HepG2 (cell line): ENCODE measurements around the gene STK38L. TPM values are rescaled to one million over a fixed set of nuclear protein-coding genes. Genes with fewer than 3 reads are reported as not detected.

Source experiments
- ATAC-seq: fragments of 200-7000 bp; cut with Tn5 transposase; 3 replicates; pipeline ENCODE4 v1.9.1; 2020; ENCODE audit warnings: mild to moderate bottlenecking, moderate library complexity
- BruUV-seq: library from RNA; stranded (reverse); fragments of 400-500 nt; replicated peaks from 2 replicates; lab custom pipeline; 2021; lab: Mats Ljungman, UMichigan
- CTCF ChIA-PET: fragments of 300-600 bp; formaldehyde crosslinking; extraction: SDS; loops from one replicate; lab custom pipeline; 2021; ENCODE audit warnings: low total read pairs, inconsistent platforms, low intra/inter-chr PET ratio; lab: Yijun Ruan, JAX
- POLR2A ChIA-PET: fragments of 350-600 bp; sonication (Branson Sonifier 250); formaldehyde crosslinking; loops from one replicate; lab custom pipeline; 2020; ENCODE audit warnings: antibody characterized with exemption, inconsistent platforms; lab: Yijun Ruan, JAX
- DNase-seq: peaks from one replicate; pipeline ENCODE4 v3.0.0-alpha.2; 2015; ENCODE audit warnings: low spot score
- FAIRE-seq: peaks from 3 replicates; lab custom pipeline; 2011; peaks lifted over from hg19 to GRCh38; lab: Jason Lieb, UNC
- H2AFZ ChIP-seq: one replicate; pipeline ENCODE4 v1.6.1; 2011; ENCODE audit warnings: low read length, inconsistent platforms
- H3K27ac ChIP-seq: fragments of 300-600 bp; 3 replicates; pipeline ENCODE4 v1.8.0; 2011; ENCODE audit warnings: mixed run types, mild to moderate bottlenecking, mixed read lengths, low read length, inconsistent platforms; ENCODE audit not compliant: insufficient read depth; ENCODE audit errors: extremely low read length
- H3K27me3 ChIP-seq, 2 experiments: fragments of 200-600 bp in 1 of 2; 2 replicates in 1 of 2; 3 replicates in 1 of 2; pipeline versions ENCODE4 v1.6.0 to v1.8.0; 2011; ENCODE audit warnings: low read length in 2 of 2, mild to moderate bottlenecking in 2 of 2, moderate library complexity in 2 of 2, inconsistent platforms in 1 of 2; ENCODE audit not compliant: insufficient read depth in 2 of 2, control insufficient read depth in 1 of 2
- H3K36me3 ChIP-seq, 2 experiments: fragments of 200-600 bp in 1 of 2; replicated peaks in 1 of 2; 2 replicates in 1 of 2; 3 replicates in 1 of 2; pipeline versions ENCODE4 v1.5.1 to v1.8.0; 2011; ENCODE audit warnings: low read length in 2 of 2, inconsistent platforms in 1 of 2; ENCODE audit not compliant: insufficient read depth in 2 of 2, control insufficient read depth in 1 of 2
- H3K4me1 ChIP-seq: 2 replicates; pipeline ENCODE4 v1.5.1; 2012; ENCODE audit warnings: low read length, inconsistent platforms; ENCODE audit not compliant: insufficient read depth
- H3K4me2 ChIP-seq: 2 replicates; pipeline ENCODE4 v1.6.0; 2011; ENCODE audit warnings: low read depth, low read length, inconsistent platforms
- H3K4me3 ChIP-seq, 3 experiments: fragments of 200-600 bp in 1 of 3; sonication (generic), shearing (Covaris generic) in 1 of 3; replicated peaks in 1 of 3; 2 replicates each; pipeline ENCODE4 v1.5.1; 2011 to 2016; ENCODE audit warnings: low read length in 3 of 3, inconsistent platforms in 2 of 3, low read depth in 2 of 3, mild to moderate bottlenecking in 2 of 3, control low read depth in 1 of 3, mixed read lengths in 1 of 3; ENCODE audit not compliant: insufficient read depth in 1 of 3
- H3K79me2 ChIP-seq: one replicate; pipeline ENCODE4 v1.6.1; 2011; ENCODE audit warnings: low read length, inconsistent platforms; ENCODE audit not compliant: insufficient read depth
- H3K9ac ChIP-seq: 2 replicates; pipeline ENCODE4 v1.6.0; 2011; ENCODE audit warnings: mild to moderate bottlenecking, low read depth, low read length, inconsistent platforms; ENCODE audit not compliant: insufficient read depth
- H3K9me3 ChIP-seq: 2 replicates; pipeline ENCODE4 v1.5.1; 2012; ENCODE audit warnings: mild to moderate bottlenecking, low read length
- H4K20me1 ChIP-seq: 2 replicates; pipeline ENCODE4 v1.6.0; 2011; ENCODE audit warnings: inconsistent platforms, mild to moderate bottlenecking, low read length, moderate library complexity; ENCODE audit not compliant: insufficient read depth
- ELF4 ChIP-seq: sonication (generic); formaldehyde crosslinking; IDR thresholded peaks from 2 replicates; pipeline ENCODE4 v1.5.0; 2020; ENCODE audit warnings: missing genetic modification reagents, mild to moderate bottlenecking, moderate library complexity, borderline replicate concordance
- EZH2 ChIP-seq: conservative IDR thresholded peaks from 2 replicates; pipeline ENCODE4 v1.6.1; 2012; ENCODE audit warnings: mild to moderate bottlenecking, low read depth, low read length, moderate library complexity
- GPN1 ChIP-seq: sonication (generic); formaldehyde crosslinking; IDR thresholded peaks from 2 replicates; pipeline ENCODE4 v1.5.1; 2020; ENCODE audit warnings: missing genetic modification reagents, borderline replicate concordance
- MAFF ChIP-seq: IDR thresholded peaks from 2 replicates; pipeline ENCODE4 v1.6.1; 2011; ENCODE audit warnings: low read depth, low read length, improper control_type of control experiment
- MAFK ChIP-seq, 2 experiments: IDR thresholded peaks in 1 of 2; conservative IDR thresholded peaks in 1 of 2; 2 replicates each; pipeline ENCODE4 v1.6.1; 2011; ENCODE audit warnings: improper control_type of control experiment in 2 of 2, low read length in 2 of 2
- RBM39 ChIP-seq: fragments of 200-400 bp; formaldehyde crosslinking; IDR thresholded peaks from one replicate; pipeline ENCODE4 v1.6.1; 2018; ENCODE audit warnings: antibody characterized with exemption, mild to moderate bottlenecking, low read depth, low read length; ENCODE audit not compliant: poor library complexity, severe bottlenecking
- RFXANK ChIP-seq: IDR thresholded peaks from 2 replicates; pipeline ENCODE4 v1.6.1; 2016
- ZFX ChIP-seq: sonication (generic); formaldehyde crosslinking; IDR thresholded peaks from 2 replicates; pipeline ENCODE4 v1.4.0; 2020; ENCODE audit warnings: mild to moderate bottlenecking, low read depth, missing genetic modification reagents, moderate library complexity
- ZMYM4 ChIP-seq: sonication (generic); formaldehyde crosslinking; IDR thresholded peaks from 2 replicates; pipeline ENCODE4 v1.8.1; 2023; ENCODE audit warnings: mild to moderate bottlenecking, missing genetic modification reagents
- ZNF138 ChIP-seq: sonication (generic); formaldehyde crosslinking; IDR thresholded peaks from 2 replicates; pipeline ENCODE4 v1.5.0; 2020; ENCODE audit warnings: mild to moderate bottlenecking, low read depth, missing genetic modification reagents
- ZNF253 ChIP-seq: sonication (generic); formaldehyde crosslinking; IDR thresholded peaks from 2 replicates; pipeline ENCODE4 v1.8.0; 2022; ENCODE audit warnings: mild to moderate bottlenecking, missing genetic modification reagents, borderline replicate concordance
- WGBS: methylation state at CpG from one replicate; pipeline ENCODE4 v1.1.6; 2017; ENCODE audit warnings: low lambda C conversion rate; 5-methylcytosine and 5-hydroxymethylcytosine counted together
- in situ Hi-C: cut with HindIII; loops from 2 replicates; pipeline ENCODE4 v1.10.0; 2017; ENCODE audit warnings: low pct_unique_long_range_greater_than_20kb; ENCODE audit not compliant: extremely low pct_ligation_motif_present
- intact Hi-C: fragments of 100-400 bp; cut with micrococcal nuclease; formaldehyde crosslinking; loops from one replicate; pipeline ENCODE4 v1.10.0; 2022; ENCODE audit not compliant: unreplicated experiment
- polyA plus RNA-seq, 8 experiments: library from polyadenylated mRNA; depleted of rRNA in 3 of 8; stranded (reverse) in 7 of 8; unstranded in 1 of 8; fragments of >200 nt; fragmentation: Illumina TruSeq in 4 of 8; extraction: Trizol in 4 of 8; gene quantifications; 2 replicates each; pipeline versions ENCODE4 v1.2.1 to v1.2.3, GENCODE V29; 2011 to 2016; ENCODE audit warnings: low read depth in 4 of 8, missing spikeins in 1 of 8, mixed read lengths in 1 of 8; ENCODE audit not compliant: insufficient read depth in 1 of 8
- total RNA-seq, 5 experiments: library from RNA; depleted of rRNA; stranded (reverse); fragments of >200 nt; fragmentation: Illumina TruSeq; extraction: Trizol; gene quantifications; 2 replicates each; pipeline ENCODE4 v1.2.3, GENCODE V29; 2016; ENCODE audit warnings: low read depth in 1 of 5
- TF ChIP-seq, protein P1 (sequence below): sonication (generic); formaldehyde crosslinking; IDR thresholded peaks from 2 replicates; pipeline ENCODE4 v1.4.0; 2020; ENCODE audit warnings: mild to moderate bottlenecking, missing genetic modification reagents, borderline replicate concordance
- TF ChIP-seq, protein P2 (sequence below): sonication (generic); formaldehyde crosslinking; IDR thresholded peaks from 2 replicates; pipeline ENCODE4 v1.8.0; 2023; ENCODE audit warnings: mild to moderate bottlenecking, missing genetic modification reagents

The STK38L gene
- total and polyA plus RNA-seq, 2 of the 13 experiments (the other 11 are each of a cell fraction or from before 2014, with no cell fraction given), result 6.1 to 26.4 TPM

DNA sequence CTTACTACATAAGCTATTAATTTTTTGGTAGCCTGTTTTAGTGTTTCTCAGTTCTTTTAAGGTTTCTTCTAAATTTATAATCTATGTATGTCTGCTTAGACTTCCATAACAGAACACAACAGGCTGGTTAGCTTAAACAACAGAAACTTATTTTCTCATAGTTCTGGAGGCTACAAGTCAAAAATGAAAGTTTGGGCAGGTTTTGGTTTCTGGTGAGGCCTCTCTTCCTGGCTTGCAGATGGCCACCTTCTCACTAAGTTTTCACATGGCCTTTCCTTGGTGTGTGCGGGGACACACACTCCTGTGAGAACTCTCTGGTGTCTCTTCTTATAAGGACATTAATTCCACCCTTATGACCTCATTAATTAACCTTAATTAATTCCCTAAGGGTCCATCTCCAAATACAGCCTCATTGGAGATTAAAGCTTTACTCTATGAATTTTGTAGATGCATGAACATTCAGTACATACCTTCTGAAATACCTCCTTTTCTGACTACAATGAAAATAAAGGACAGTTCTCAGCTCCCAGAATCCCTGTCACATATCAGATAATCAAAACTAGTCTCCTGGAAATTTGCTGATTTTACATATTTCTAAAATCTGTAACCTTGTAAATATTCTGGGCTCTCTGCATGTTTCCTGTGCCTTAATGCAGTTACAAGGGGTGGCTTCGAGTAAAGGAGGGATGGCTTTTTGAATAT, 65.4 kb downstream of the STK38L start:
- BruUV-seq, result no TSS peak
- POLR2A ChIA-PET, result no interaction called here
- ATAC-seq, result no peak
- H3K27me3 ChIP-seq, result no peaks in the 10 kb centered on the region; a peak in 1 of 5 replicates
- no peak for TF ChIP-seq ELF4 (CRISPR knock-in tag)
- no peak for TF ChIP-seq RFXANK (CRISPR knock-in tag)
- TF ChIP-seq RBM39, result no peak
- no peak for TF ChIP-seq ZNF253 (CRISPR knock-in tag)
- no peak for TF ChIP-seq GPN1 (CRISPR knock-in tag)
- TF ChIP-seq ZMYM4, result no peak
- TF ChIP-seq EZH2, result no peak
- TF ChIP-seq, protein P1, sequence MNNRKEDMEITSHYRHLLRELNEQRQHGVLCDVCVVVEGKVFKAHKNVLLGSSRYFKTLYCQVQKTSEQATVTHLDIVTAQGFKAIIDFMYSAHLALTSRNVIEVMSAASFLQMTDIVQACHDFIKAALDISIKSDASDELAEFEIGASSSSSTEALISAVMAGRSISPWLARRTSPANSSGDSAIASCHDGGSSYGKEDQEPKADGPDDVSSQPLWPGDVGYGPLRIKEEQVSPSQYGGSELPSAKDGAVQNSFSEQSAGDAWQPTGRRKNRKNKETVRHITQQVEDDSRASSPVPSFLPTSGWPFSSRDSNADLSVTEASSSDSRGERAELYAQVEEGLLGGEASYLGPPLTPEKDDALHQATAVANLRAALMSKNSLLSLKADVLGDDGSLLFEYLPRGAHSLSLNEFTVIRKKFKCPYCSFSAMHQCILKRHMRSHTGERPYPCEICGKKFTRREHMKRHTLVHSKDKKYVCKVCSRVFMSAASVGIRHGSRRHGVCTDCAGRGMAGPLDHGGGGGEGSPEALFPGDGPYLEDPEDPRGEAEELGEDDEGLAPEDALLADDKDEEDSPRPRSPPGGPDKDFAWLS (CRISPR knock-in tag), result no peak
- TF ChIP-seq ZFX (CRISPR knock-in tag), result no peak
- TF ChIP-seq ZNF138 (CRISPR knock-in tag), result no peak
- peak; percentile 82 for TF ChIP-seq MAFF
- TF ChIP-seq MAFK (conservative IDR thresholded peaks at IDR 0.05 in 1 of 2, IDR thresholded peaks at IDR 0.05 in 1 of 2; ENCODE audit: low read length in 2 of 2), result peak; percentile 85 to 88
- TF ChIP-seq, protein P2, sequence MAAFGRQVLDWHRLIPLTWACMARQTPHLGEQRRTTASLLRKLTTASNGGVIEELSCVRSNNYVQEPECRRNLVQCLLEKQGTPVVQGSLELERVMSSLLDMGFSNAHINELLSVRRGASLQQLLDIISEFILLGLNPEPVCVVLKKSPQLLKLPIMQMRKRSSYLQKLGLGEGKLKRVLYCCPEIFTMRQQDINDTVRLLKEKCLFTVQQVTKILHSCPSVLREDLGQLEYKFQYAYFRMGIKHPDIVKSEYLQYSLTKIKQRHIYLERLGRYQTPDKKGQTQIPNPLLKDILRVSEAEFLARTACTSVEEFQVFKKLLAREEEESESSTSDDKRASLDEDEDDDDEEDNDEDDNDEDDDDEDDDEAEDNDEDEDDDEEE, result no peak
- no peaks in the 10 kb centered on the region for H4K20me1 ChIP-seq
- no peak overlapping the region for H3K27ac ChIP-seq
- DNase-seq, result no peak
- H3K79me2 ChIP-seq, result no peaks in the 10 kb centered on the region
- no peak for FAIRE-seq
- H3K36me3 ChIP-seq, result peaks cover 0 to 15% of the 10 kb centered on the region in 2 experiments; a peak in 3 of 5 replicates
- H3K9ac ChIP-seq, result no peak overlapping the region
- H3K9me3 ChIP-seq, result no peaks in the 10 kb centered on the region
- in situ Hi-C loops, result loop anchor here (10.0 kb wide), 1 partner anchor 275 kb away; no protein-coding TSS in a partner anchor
- intact Hi-C loops, result loop anchor here (5.0 kb wide), 1 partner anchor 77 kb away; no protein-coding TSS in a partner anchor
- 95% methylated on average over 2 of the region's 2 CpGs for WGBS
- CTCF ChIA-PET, result no interaction called here
- no peak overlapping the region for H3K4me3 ChIP-seq
- H3K4me1 ChIP-seq, result no peaks in the 10 kb centered on the region
- H2AFZ ChIP-seq, result no peak overlapping the region
- no peak overlapping the region for H3K4me2 ChIP-seq
